Lower leg skin (tissue), 4 donors: Measurements from ENCODE around the gene AGT. TPM values are rescaled to one million over a fixed set of nuclear protein-coding genes. Genes with fewer than 3 reads are reported as not detected.

Experiments used
- DNase-seq, 2 donors: peaks; one replicate each; pipeline ENCODE4 v3.0.0-alpha.2; 2019; ENCODE audit warnings: low spot score in 2 of 2
- H3K4me3 ChIP-seq: fragments of 200-600 bp; sonication (generic); 2 replicates; pipeline ENCODE4 v1.5.1; 2017; ENCODE audit warnings: mild to moderate bottlenecking, low read depth; ENCODE audit not compliant: poor library complexity, severe bottlenecking
- CTCF ChIP-seq, 3 donors: fragments of 450-650 bp; IDR thresholded peaks; one replicate each; pipeline ENCODE4 v1.5.1; 2016; ENCODE audit warnings: antibody characterized with exemption in 3 of 3, mild to moderate bottlenecking in 3 of 3, moderate library complexity in 2 of 3
- POLR2A ChIP-seq, 2 donors: fragments of 450-650 bp; IDR thresholded peaks; one replicate each; pipeline ENCODE4 v1.6.1; 2016 to 2017; ENCODE audit warnings: antibody characterized with exemption in 2 of 2, mild to moderate bottlenecking in 1 of 2, moderate library complexity in 1 of 2
- WGBS, 2 donors: methylation state at CpG; one replicate each; pipeline ENCODE4 v1.1.5; 2018; 5-methylcytosine and 5-hydroxymethylcytosine counted together
- intact Hi-C: fragments of 100-400 bp; cut with DNase I; formaldehyde crosslinking; loops from one replicate; pipeline ENCODE4 v1.15.0; 2023; ENCODE audit warnings: low total_unique reads
- total RNA-seq, 4 donors: library from RNA; depleted of rRNA; stranded (reverse); fragments of >200 nt; gene quantifications; one replicate each; pipeline ENCODE4 v1.1.0, GENCODE V29; 2016

AGT gene
- total RNA-seq, 4 donors from 2014 or later, result 0.20 to 5.8 (median 1.4) TPM

- H3K4me3 ChIP-seq, result no peak overlapping the region
- 77 to 85% methylated on average over 8 of the region's 8 CpGs for WGBS, 2 donors
- DNase-seq, result no peak
- intact Hi-C loops, result no loop called here
- no peak for TF ChIP-seq POLR2A (IDR thresholded peaks at IDR 0.05)
- no peak for TF ChIP-seq CTCF (IDR thresholded peaks at IDR 0.05)
Measured at GRCh38 chr1:230713547-230713914, 391 bp downstream of the AGT start.

- intact Hi-C loops, result no loop called here
- no peak for DNase-seq
- no peak for TF ChIP-seq CTCF (IDR thresholded peaks at IDR 0.05)
- no peak for TF ChIP-seq POLR2A (IDR thresholded peaks at IDR 0.05)
- no peak overlapping the region for H3K4me3 ChIP-seq
- WGBS, 2 donors, result 80 to 86% methylated on average over 7 of the region's 7 CpGs
Measured at GRCh38 chr1:230713138-230713537, 784 bp downstream of the AGT start.

- intact Hi-C loops, result no loop called here
- 93 to 97% methylated on average over 17 of the region's 17 CpGs for WGBS, 2 donors
- no peak for TF ChIP-seq CTCF (IDR thresholded peaks at IDR 0.05)
- no peak for TF ChIP-seq POLR2A (IDR thresholded peaks at IDR 0.05)
- DNase-seq, result no peak
- H3K4me3 ChIP-seq, result no peak overlapping the region
Measured at GRCh38 chr1:230712470-230712942, 1.4 kb downstream of the AGT start.

GRCh38 chr1:230711245-230711644, 2.7 kb downstream of the AGT start:
- 51 to 65% methylated on average over 3 of the region's 3 CpGs for WGBS, 2 donors
- intact Hi-C loops, result no loop called here
- no peak for DNase-seq
- TF ChIP-seq CTCF (IDR thresholded peaks at IDR 0.05) (no peak), POLR2A (IDR thresholded peaks at IDR 0.05) (no peak)
- H3K4me3 ChIP-seq, result no peak overlapping the region

GRCh38 chr1:230710543-230710904, 3.4 kb downstream of the AGT start:
- intact Hi-C loops, result no loop called here
- no peak overlapping the region for H3K4me3 ChIP-seq
- TF ChIP-seq CTCF (IDR thresholded peaks at IDR 0.05) (no peak), POLR2A (IDR thresholded peaks at IDR 0.05) (no peak)
- 91 to 95% methylated on average over 8 of the region's 8 CpGs for WGBS, 2 donors
- no peak for DNase-seq
